ENCODE measurements around the gene PPFIA3.

- no peak for TF ChIP-seq CTCF (IDR thresholded peaks at IDR 0.05)
- peak in 1 of 4 donors; percentile 33 for TF ChIP-seq POLR2A (IDR thresholded peaks at IDR 0.05)
Measured at GRCh38 chr19:49148784-49149651, 29.7 kb downstream of the PPFIA3 start.

Data from esophagus squamous epithelium (tissue), 4 donors.